DMS53 (cell line): Measurements from ENCODE around the gene LSR.

Experiments
- DNase-seq: peaks from one replicate; lab custom pipeline; 2025; lab: John Stamatoyannopoulos, UW

Gene LSR

GRCh38 chr19:35247526-35248309 lies 1.1 kb upstream of the LSR start:
- peak; percentile 99 for DNase-seq

GRCh38 chr19:35249146-35249847 lies 495 bp downstream of the LSR start:
- DNase-seq: peak; percentile 80

- DNase-seq: peak; percentile 42
Observed at GRCh38 chr19:35249848-35250711, 1.3 kb downstream of the LSR start.

GRCh38 chr19:35251456-35251855 lies 2.7 kb downstream of the LSR start:
- no peak for DNase-seq

GRCh38 chr19:35253316-35254286 lies 4.8 kb downstream of the LSR start:
- peak; percentile 54 for DNase-seq

GRCh38 chr19:35254341-35255297 lies 5.8 kb downstream of the LSR start:
- no peak for DNase-seq

GRCh38 chr19:35256566-35256965 lies 7.8 kb downstream of the LSR start:
- no peak for DNase-seq

GRCh38 chr19:35257113-35257461 lies 8.3 kb downstream of the LSR start:
- no peak for DNase-seq

- no peak for DNase-seq
Observed at GRCh38 chr19:35260694-35261304, 12.0 kb downstream of the LSR start.

GRCh38 chr19:35261356-35262100 lies 12.7 kb downstream of the LSR start:
- DNase-seq: no peak

- no peak for DNase-seq
Observed at GRCh38 chr19:35262101-35262761, 13.4 kb downstream of the LSR start.

GRCh38 chr19:35264268-35265125 lies 15.7 kb downstream of the LSR start:
- peak; percentile 40 for DNase-seq

- no peak for DNase-seq
Observed at GRCh38 chr19:35265126-35265899, 16.5 kb downstream of the LSR start.

- DNase-seq: no peak
Observed at GRCh38 chr19:35265900-35266519, 17.2 kb downstream of the LSR start.

- peak; percentile 68 for DNase-seq
Observed at GRCh38 chr19:35266520-35267352, 17.9 kb downstream of the LSR start.
